GM18499 (cell line): ENCODE results near the gene TPRG1.

Experiments used
- ATAC-seq: cut with Tn5 transposase; IDR thresholded peaks from one replicate; pipeline ENCODE4 v1.9.1; 2021; ENCODE audit warnings: moderate number of reproducible peaks; ENCODE audit not compliant: insufficient read depth, unreplicated experiment

The TPRG1 gene

GRCh38 chr3:189171707-189172106 is at the start of gene TPRG1:
Gene TPRG1, plus strand, starts transcription at chr3:189171971. Its CDS starts 35,414 bp downstream, at chr3:189207385.
- no peak for ATAC-seq

GRCh38 chr3:189122110-189122509 is 49.7 kb upstream of the TPRG1 start:
- no peak for ATAC-seq

- ATAC-seq = no peak
Observed at GRCh38 chr3:189122526-189123205, 49.1 kb upstream of the TPRG1 start.

- ATAC-seq = no peak
Observed at GRCh38 chr3:189123595-189124387, 48.0 kb upstream of the TPRG1 start.

- peak; percentile 87 for ATAC-seq
Observed at GRCh38 chr3:189132231-189132671, 39.5 kb upstream of the TPRG1 start.

GRCh38 chr3:189132839-189133238 is 38.9 kb upstream of the TPRG1 start:
- ATAC-seq = no peak

GRCh38 chr3:189133768-189134167 is 38.0 kb upstream of the TPRG1 start:
- ATAC-seq = no peak

- ATAC-seq = no peak
Observed at GRCh38 chr3:189137416-189137815, 34.4 kb upstream of the TPRG1 start.

- ATAC-seq = no peak
Observed at GRCh38 chr3:189138901-189139610, 32.7 kb upstream of the TPRG1 start.

- ATAC-seq = no peak
Observed at GRCh38 chr3:189139611-189139940, 32.2 kb upstream of the TPRG1 start.

GRCh38 chr3:189142527-189142926 is 29.2 kb upstream of the TPRG1 start:
- ATAC-seq = no peak

- ATAC-seq = no peak
Observed at GRCh38 chr3:189143321-189143720, 28.4 kb upstream of the TPRG1 start.

- no peak for ATAC-seq
Observed at GRCh38 chr3:189143771-189144170, 28.0 kb upstream of the TPRG1 start.

GRCh38 chr3:189144645-189145044 is 27.1 kb upstream of the TPRG1 start:
- ATAC-seq = no peak

- no peak for ATAC-seq
Observed at GRCh38 chr3:189146848-189147247, 24.9 kb upstream of the TPRG1 start.

GRCh38 chr3:189148081-189148507 is 23.7 kb upstream of the TPRG1 start:
- peak; percentile 77 for ATAC-seq

- no peak for ATAC-seq
Observed at GRCh38 chr3:189149203-189149602, 22.6 kb upstream of the TPRG1 start.

GRCh38 chr3:189157232-189158007 is 14.4 kb upstream of the TPRG1 start:
- ATAC-seq = no peak

GRCh38 chr3:189158034-189158433 is 13.7 kb upstream of the TPRG1 start:
- ATAC-seq = no peak

- ATAC-seq = no peak
Observed at GRCh38 chr3:189160519-189161309, 11.1 kb upstream of the TPRG1 start.
